Mammary epithelial cell (primary cell): Measurements from ENCODE around the gene CDH15.

Experiments used
- EZH2 ChIP-seq: IDR thresholded peaks from 2 replicates; pipeline ENCODE4 v1.6.1; 2012; ENCODE audit warnings: low read length, inconsistent platforms, borderline replicate concordance
- TF ChIP-seq, protein P1 (sequence below), 2 donors: IDR thresholded peaks in 1 of 2; conservative IDR thresholded peaks in 1 of 2; 2 replicates each; pipeline ENCODE4 v1.5.1; 2011 to 2012; ENCODE audit warnings: inconsistent platforms in 2 of 2, low read length in 2 of 2, mild to moderate bottlenecking in 2 of 2, control low read depth in 1 of 2, low read depth in 1 of 2; ENCODE audit not compliant: insufficient read depth in 1 of 2; ENCODE audit errors: extremely low read depth in 1 of 2

DNA sequence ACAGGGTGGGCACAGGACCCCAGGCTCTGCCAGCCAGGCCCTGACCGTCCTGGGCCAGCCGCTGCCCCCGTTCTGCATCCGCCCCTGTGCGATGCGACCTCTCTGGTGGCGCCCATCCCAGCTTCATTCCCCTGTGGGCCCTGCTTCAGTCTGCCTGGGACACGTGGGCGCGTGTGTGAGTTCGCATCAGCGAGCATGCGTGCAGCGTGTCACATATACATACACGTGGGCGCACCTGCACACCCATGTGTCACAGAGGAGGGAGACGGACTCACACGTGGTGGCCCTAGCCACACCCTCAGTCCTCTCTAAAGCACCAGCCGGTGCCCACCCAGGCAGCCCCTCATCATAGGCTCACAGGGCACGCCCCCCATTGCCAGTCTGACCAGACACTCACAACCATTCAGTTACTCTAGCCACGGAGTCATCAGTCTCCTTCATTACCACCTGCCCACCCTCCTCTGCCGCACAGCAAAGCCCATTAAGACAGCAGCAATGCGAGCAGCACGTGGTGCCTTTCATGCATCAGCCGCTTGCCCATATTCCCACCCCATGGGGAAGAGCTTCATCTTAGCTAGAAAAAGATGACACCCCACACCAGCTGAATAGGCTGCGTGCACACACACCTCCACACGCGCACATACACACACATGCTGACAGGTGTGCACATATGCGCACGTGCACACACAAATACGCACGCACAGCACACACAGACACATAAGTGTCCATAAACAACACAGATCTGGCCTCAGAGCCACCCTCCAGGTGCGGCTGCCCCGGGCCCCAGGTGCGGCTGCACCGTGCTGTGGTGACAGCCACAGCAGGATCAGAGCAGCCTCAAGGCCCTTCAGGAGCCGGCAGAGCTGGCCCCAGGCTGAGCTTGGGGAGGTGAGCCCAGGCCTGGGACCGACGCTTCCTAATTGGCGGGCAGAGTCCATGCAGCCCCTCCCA is 9.5 kb upstream of the CDH15 start:
- TF ChIP-seq, protein P1, sequence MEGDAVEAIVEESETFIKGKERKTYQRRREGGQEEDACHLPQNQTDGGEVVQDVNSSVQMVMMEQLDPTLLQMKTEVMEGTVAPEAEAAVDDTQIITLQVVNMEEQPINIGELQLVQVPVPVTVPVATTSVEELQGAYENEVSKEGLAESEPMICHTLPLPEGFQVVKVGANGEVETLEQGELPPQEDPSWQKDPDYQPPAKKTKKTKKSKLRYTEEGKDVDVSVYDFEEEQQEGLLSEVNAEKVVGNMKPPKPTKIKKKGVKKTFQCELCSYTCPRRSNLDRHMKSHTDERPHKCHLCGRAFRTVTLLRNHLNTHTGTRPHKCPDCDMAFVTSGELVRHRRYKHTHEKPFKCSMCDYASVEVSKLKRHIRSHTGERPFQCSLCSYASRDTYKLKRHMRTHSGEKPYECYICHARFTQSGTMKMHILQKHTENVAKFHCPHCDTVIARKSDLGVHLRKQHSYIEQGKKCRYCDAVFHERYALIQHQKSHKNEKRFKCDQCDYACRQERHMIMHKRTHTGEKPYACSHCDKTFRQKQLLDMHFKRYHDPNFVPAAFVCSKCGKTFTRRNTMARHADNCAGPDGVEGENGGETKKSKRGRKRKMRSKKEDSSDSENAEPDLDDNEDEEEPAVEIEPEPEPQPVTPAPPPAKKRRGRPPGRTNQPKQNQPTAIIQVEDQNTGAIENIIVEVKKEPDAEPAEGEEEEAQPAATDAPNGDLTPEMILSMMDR (conservative IDR thresholded peaks at IDR 0.05 in 1 of 2, IDR thresholded peaks at IDR 0.05 in 1 of 2; ENCODE audit: extremely low read depth in 1 of 2, insufficient read depth in 1 of 2, low read depth in 1 of 2, low read length in 2 of 2) = no peak
- no peak for TF ChIP-seq EZH2
